Bone marrow (tissue), 2 donors: ENCODE data around the gene CDH4.

Experiments used
- DNase-seq, 2 donors: peaks; one replicate each; lab custom pipeline; 2025; lab: John Stamatoyannopoulos, UW

CDH4 gene

GRCh38 chr20:61693055-61693600, 441.1 kb downstream of the CDH4 start:
- DNase-seq, result no peak

GRCh38 chr20:61694682-61695081, 442.6 kb downstream of the CDH4 start:
- DNase-seq, result no peak

GRCh38 chr20:61695741-61696140, 443.7 kb downstream of the CDH4 start:
- DNase-seq, result no peak

GRCh38 chr20:61696181-61696735, 444.2 kb downstream of the CDH4 start:
- no peak for DNase-seq

- no peak for DNase-seq
These were observed 445.9 kb downstream of the CDH4 start for GRCh38 chr20:61697666-61698597.

- no peak for DNase-seq
These were observed 446.8 kb downstream of the CDH4 start for GRCh38 chr20:61698598-61699494.

- no peak for DNase-seq
These were observed 447.7 kb downstream of the CDH4 start for GRCh38 chr20:61699495-61700374.

GRCh38 chr20:61700595-61701140, 448.6 kb downstream of the CDH4 start:
- DNase-seq, result no peak

GRCh38 chr20:61701401-61701800, 449.3 kb downstream of the CDH4 start:
- DNase-seq, result no peak

- no peak for DNase-seq
These were observed 449.7 kb downstream of the CDH4 start for GRCh38 chr20:61701802-61702201.

GRCh38 chr20:61702246-61702645, 450.2 kb downstream of the CDH4 start:
- no peak for DNase-seq

GRCh38 chr20:61704661-61705060, 452.6 kb downstream of the CDH4 start:
- no peak for DNase-seq

GRCh38 chr20:61705386-61706258, 453.6 kb downstream of the CDH4 start:
- no peak for DNase-seq

GRCh38 chr20:61706259-61706961, 454.3 kb downstream of the CDH4 start:
- DNase-seq, result no peak

GRCh38 chr20:61708891-61709290, 456.8 kb downstream of the CDH4 start:
- DNase-seq, result no peak

- no peak for DNase-seq
These were observed 458.0 kb downstream of the CDH4 start for GRCh38 chr20:61710108-61710507.

- DNase-seq, result no peak
These were observed 460.6 kb downstream of the CDH4 start for GRCh38 chr20:61712688-61713087.

- no peak for DNase-seq
These were observed 466.4 kb downstream of the CDH4 start for GRCh38 chr20:61718361-61719005.
